ENCODE results near the gene RABEP1. TPM values are rescaled to one million over a fixed set of nuclear protein-coding genes. Genes with fewer than 3 reads are reported as not detected.

Gene RABEP1
- polyA plus RNA-seq, 3 donors, result 12.7 to 19.1 (median 13.7) TPM

- no peak overlapping the region for H3K4me2 ChIP-seq (replicated peaks; ENCODE audit: extremely low read depth, low read length, poor library complexity, severe bottlenecking)
- H3K4me1 ChIP-seq (ENCODE audit: control insufficient read depth in 1 of 2, insufficient read depth in 2 of 2, low read length in 2 of 2), result no peaks in the 10 kb centered on the region
- DNase-seq, result no peak
- H3K36me3 ChIP-seq (replicated peaks in 1 of 2; ENCODE audit: control insufficient read depth in 1 of 2, insufficient read depth in 2 of 2, low read length in 2 of 2), result peaks cover 81 to 97% of the 10 kb centered on the region in 2 donors
- H3K27me3 ChIP-seq (ENCODE audit: control insufficient read depth in 2 of 2, insufficient read depth in 2 of 2, low read length in 2 of 2), result no peaks in the 10 kb centered on the region
- H3K9ac ChIP-seq (ENCODE audit: insufficient read depth, low read length, poor library complexity, severe bottlenecking), result no peak overlapping the region
- H4K20me1 ChIP-seq (ENCODE audit: insufficient read depth, low read length), result no peaks in the 10 kb centered on the region
- peaks cover 64 to 79% of the 10 kb centered on the region in 2 donors for H3K36me3 Mint-ChIP-seq
- H3K4me3 Mint-ChIP-seq, result no peak overlapping the region
- no peak overlapping the region for H3K27ac ChIP-seq (ENCODE audit: low read depth in 1 of 2, low read length in 2 of 2)
- H3K4me1 Mint-ChIP-seq, result no peaks in the 10 kb centered on the region
- intact Hi-C loops (cut with micrococcal nuclease), result no loop called here
- no peak overlapping the region for H3K4me3 ChIP-seq (replicated peaks in 1 of 3; ENCODE audit: low read depth in 2 of 3, low read length in 3 of 3)
- no peak for TF ChIP-seq CTCF (IDR thresholded peaks at IDR 0.05)
- no peak overlapping the region for H2AFZ ChIP-seq (ENCODE audit: insufficient read depth, low read depth, low read length, poor library complexity, severe bottlenecking)
- H3K79me2 ChIP-seq (ENCODE audit: insufficient read depth, low read length), result no peaks in the 10 kb centered on the region
- WGBS (ENCODE audit: insufficient coverage), result no CpG with 5 or more reads among the region's 6 CpGs
- peaks cover 0 to 2% (median 0%) of the 10 kb centered on the region in 7 donors for H3K9me3 Mint-ChIP-seq
- H3K9me3 ChIP-seq (replicated peaks in 1 of 2; ENCODE audit: control insufficient read depth in 1 of 2, insufficient read depth in 1 of 2, low read length in 2 of 2), result no peaks in the 10 kb centered on the region
- no peak overlapping the region for H3K27ac Mint-ChIP-seq
- H3K27me3 Mint-ChIP-seq (ENCODE audit: low read depth in 3 of 3), result peaks cover 0 to 1% (median 0%) of the 10 kb centered on the region in 3 donors
These were observed 117.7 kb downstream of the RABEP1 start for GRCh38 chr17:5399767-5400166.

GRCh38 chr17:5405400-5405799, 123.3 kb downstream of the RABEP1 start:
- 100% methylated on average over 1 of the region's 4 CpGs for WGBS (ENCODE audit: insufficient coverage)
- H3K27ac ChIP-seq (ENCODE audit: low read depth in 1 of 2, low read length in 2 of 2), result no peak overlapping the region
- no peaks in the 10 kb centered on the region for H3K4me1 ChIP-seq (ENCODE audit: control insufficient read depth in 1 of 2, insufficient read depth in 2 of 2, low read length in 2 of 2)
- Mint-ChIP-seq H3K27ac (peak overlapping the region in 1 of 7 donors; percentile 28), H3K36me3 (peaks cover 27 to 35% of the 10 kb centered on the region in 2 donors), H3K27me3 (ENCODE audit: low read depth in 3 of 3) (no peaks in the 10 kb centered on the region), H3K4me1 (no peaks in the 10 kb centered on the region), H3K4me3 (no peak overlapping the region), H3K9me3 (no peaks in the 10 kb centered on the region)
- intact Hi-C loops (cut with micrococcal nuclease), result no loop called here
- H3K4me3 ChIP-seq (replicated peaks in 1 of 3; ENCODE audit: low read depth in 2 of 3, low read length in 3 of 3), result no peak overlapping the region
- H3K27me3 ChIP-seq (ENCODE audit: control insufficient read depth in 2 of 2, insufficient read depth in 2 of 2, low read length in 2 of 2), result no peaks in the 10 kb centered on the region
- H3K9ac ChIP-seq (ENCODE audit: insufficient read depth, low read length, poor library complexity, severe bottlenecking), result no peak overlapping the region
- H2AFZ ChIP-seq (ENCODE audit: insufficient read depth, low read depth, low read length, poor library complexity, severe bottlenecking), result no peak overlapping the region
- H3K9me3 ChIP-seq (replicated peaks in 1 of 2; ENCODE audit: control insufficient read depth in 1 of 2, insufficient read depth in 1 of 2, low read length in 2 of 2), result no peaks in the 10 kb centered on the region
- H3K4me2 ChIP-seq (replicated peaks; ENCODE audit: extremely low read depth, low read length, poor library complexity, severe bottlenecking), result no peak overlapping the region
- DNase-seq, result no peak
- TF ChIP-seq CTCF (IDR thresholded peaks at IDR 0.05), result no peak
- peaks cover 90 to 99% of the 10 kb centered on the region in 2 donors for H3K36me3 ChIP-seq (replicated peaks in 1 of 2; ENCODE audit: control insufficient read depth in 1 of 2, insufficient read depth in 2 of 2, low read length in 2 of 2)
- H4K20me1 ChIP-seq (ENCODE audit: insufficient read depth, low read length), result no peaks in the 10 kb centered on the region
- no peaks in the 10 kb centered on the region for H3K79me2 ChIP-seq (ENCODE audit: insufficient read depth, low read length)
